Fibroblast of lung (primary cell): ENCODE results near the gene FAM107B.

Experiments
- CTCF ChIP-seq, 2 donors: IDR thresholded peaks in 1 of 2; conservative IDR thresholded peaks in 1 of 2; 1 replicate in 1 of 2; 2 replicates in 1 of 2; pipeline ENCODE4 v1.5.1; 2011 to 2012; ENCODE audit warnings: low read length in 2 of 2, control low read depth in 1 of 2, inconsistent platforms in 1 of 2, low read depth in 1 of 2, mild to moderate bottlenecking in 1 of 2
- EZH2 ChIP-seq: IDR thresholded peaks from 2 replicates; pipeline ENCODE4 v1.5.1; 2012; ENCODE audit warnings: low read length, control low read depth, mild to moderate bottlenecking; ENCODE audit errors: missing control alignments

DNA sequence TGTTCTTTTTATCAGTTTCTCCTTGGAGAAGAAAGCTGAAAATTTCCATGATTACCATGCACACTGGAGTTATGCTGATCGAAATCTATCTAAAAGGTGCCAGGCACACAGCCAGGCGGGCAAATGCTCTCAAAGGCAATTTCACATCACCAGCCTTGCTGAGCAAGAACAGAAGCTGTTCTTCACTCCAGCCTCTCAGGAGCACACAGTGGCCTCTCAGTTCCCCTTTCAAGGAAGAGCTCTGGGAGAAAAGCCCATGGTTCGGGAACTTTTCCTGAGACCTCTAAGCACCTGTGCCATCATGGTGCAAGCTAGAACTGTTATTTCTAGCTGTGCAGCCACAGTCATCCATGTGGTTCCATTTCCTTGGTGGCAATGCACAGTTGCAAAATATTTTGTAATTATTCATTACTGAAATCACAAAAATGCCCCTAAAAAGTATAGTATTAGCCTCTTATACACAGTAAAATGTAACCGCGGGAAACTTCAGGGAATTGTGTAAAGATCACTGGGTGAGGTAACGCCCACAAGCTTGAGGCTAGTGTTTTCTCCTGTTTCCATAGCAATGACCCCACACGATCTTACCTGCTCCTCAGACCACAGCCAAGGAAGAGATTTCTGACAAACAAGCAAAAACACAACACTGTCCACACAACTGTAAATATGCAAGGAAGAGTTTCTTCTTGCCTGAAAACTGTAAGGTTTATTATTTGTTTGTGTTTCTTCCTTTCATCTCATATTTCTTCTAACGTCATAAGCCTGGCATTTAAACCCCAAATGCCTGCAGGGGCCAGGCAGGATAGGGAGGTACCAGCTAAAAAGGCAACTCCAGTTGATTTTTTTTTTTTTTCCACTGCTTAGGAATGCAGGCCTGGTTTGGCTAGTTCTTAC is 121.2 kb downstream of the FAM107B start:
- TF ChIP-seq CTCF (conservative IDR thresholded peaks at IDR 0.05 in 1 of 2, IDR thresholded peaks at IDR 0.05 in 1 of 2; ENCODE audit: low read depth in 1 of 2, low read length in 2 of 2) (no peak), EZH2 (no peak)
